OCI-LY3 (cell line): Measurements from ENCODE around the gene ARHGEF25.

Experiments
- H2AFZ ChIP-seq: fragments of 200-600, 300-600 bp; shearing (Covaris generic); 2 replicates; pipeline ENCODE4 v1.6.0; 2014; ENCODE audit warnings: antibody characterized with exemption, low read depth, low read length
- H3K27ac ChIP-seq: fragments of 200-600, 300-600 bp; sonication (generic); 2 replicates; pipeline ENCODE4 v1.5.1; 2014; ENCODE audit warnings: mild to moderate bottlenecking, low read length, moderate library complexity, mixed read lengths
- H3K27me3 ChIP-seq: fragments of 200-600, 300-600 bp; sonication (generic); 2 replicates; pipeline ENCODE4 v1.6.1; 2014; ENCODE audit warnings: low read depth, low read length, mixed read lengths
- H3K36me3 ChIP-seq: fragments of 200-600, 300-600 bp; sonication (generic); replicated peaks from 2 replicates; pipeline ENCODE3; 2014; ENCODE audit warnings: low read depth, low read length, mixed read lengths
- H3K4me1 ChIP-seq: fragments of 300-600, 200-600 bp; sonication (generic); 2 replicates; pipeline ENCODE4 v1.6.1; 2014; ENCODE audit warnings: low read length, mixed read lengths
- H3K4me2 ChIP-seq: fragments of 200-600, 300-600 bp; sonication (generic); 2 replicates; pipeline ENCODE4 v1.6.1; 2014; ENCODE audit warnings: low read length, mixed read lengths
- H3K4me3 ChIP-seq: fragments of 300-600, 200-600 bp; sonication (generic); 2 replicates; pipeline ENCODE4 v1.5.1; 2014; ENCODE audit warnings: antibody characterized with exemption, mild to moderate bottlenecking, low read length, moderate library complexity
- H3K79me2 ChIP-seq: fragments of 300-600, 200-600 bp; shearing (Covaris generic); 2 replicates; pipeline ENCODE4 v1.6.1; 2014; ENCODE audit warnings: mild to moderate bottlenecking, low read length, mixed read lengths
- H3K9ac ChIP-seq: fragments of 300-600, 200-600 bp; shearing (Covaris generic); 2 replicates; pipeline ENCODE4 v1.6.0; 2014; ENCODE audit warnings: mild to moderate bottlenecking, low read length, moderate library complexity
- H3K9me3 ChIP-seq: fragments of 200-600, 300-600 bp; shearing (Covaris generic); 2 replicates; pipeline ENCODE4 v1.6.1; 2014; ENCODE audit warnings: low read length, mixed read lengths; ENCODE audit not compliant: insufficient read depth
- H4K20me1 ChIP-seq: fragments of 200-600, 300-600 bp; sonication (generic); 2 replicates; pipeline ENCODE4 v1.6.1; 2016; ENCODE audit warnings: low read length, mixed read lengths; ENCODE audit not compliant: insufficient read depth
- CTCF ChIP-seq: fragments of 200-600, 300-600 bp; sonication (generic); IDR thresholded peaks from 2 replicates; pipeline ENCODE4 v1.5.1; 2014; ENCODE audit warnings: antibody characterized with exemption, low read length, low read depth
- EZH2phosphoT487 ChIP-seq: fragments of 200-600 bp; shearing (Covaris generic); IDR thresholded peaks from 2 replicates; pipeline ENCODE4 v1.6.1; 2018; ENCODE audit warnings: antibody characterized with exemption, mixed run types, low read depth

The ARHGEF25 gene

GRCh38 chr12:57630891-57631433 is 19.7 kb downstream of the ARHGEF25 start:
- no peaks in the 10 kb centered on the region for H3K9me3 ChIP-seq
- H2AFZ ChIP-seq = no peak overlapping the region
- H3K36me3 ChIP-seq = no peaks in the 10 kb centered on the region
- no peak overlapping the region for H3K9ac ChIP-seq
- no peak overlapping the region for H3K4me2 ChIP-seq
- TF ChIP-seq CTCF = no peak
- TF ChIP-seq EZH2phosphoT487 = no peak
- H4K20me1 ChIP-seq = no peaks in the 10 kb centered on the region
- no peaks in the 10 kb centered on the region for H3K79me2 ChIP-seq
- peaks cover 8% of the 10 kb centered on the region; the same call in 1 of the 2 replicates for H3K4me1 ChIP-seq
- H3K27me3 ChIP-seq = no peaks in the 10 kb centered on the region
- no peak overlapping the region for H3K4me3 ChIP-seq
- H3K27ac ChIP-seq = no peak overlapping the region

GRCh38 chr12:57631566-57632072 is 20.4 kb downstream of the ARHGEF25 start:
- Histone ChIP-seq H3K4me2 (peak overlapping the region; percentile 95; the same call in 1 of the 2 replicates), H3K9me3 (no peaks in the 10 kb centered on the region), H3K36me3 (no peaks in the 10 kb centered on the region), H4K20me1 (no peaks in the 10 kb centered on the region), H3K9ac (no peak overlapping the region), H3K79me2 (no peaks in the 10 kb centered on the region), H3K27me3 (no peaks in the 10 kb centered on the region), H3K27ac (no peak overlapping the region), H3K4me1 (peaks cover 8% of the 10 kb centered on the region; the same call in 1 of the 2 replicates), H3K4me3 (no peak overlapping the region), H2AFZ (no peak overlapping the region)
- TF ChIP-seq CTCF (no peak), EZH2phosphoT487 (no peak)

GRCh38 chr12:57632073-57632957 is 21.1 kb downstream of the ARHGEF25 start:
- Histone ChIP-seq H3K4me2 (peak overlapping the region; percentile 95), H3K27ac (no peak overlapping the region), H3K9me3 (no peaks in the 10 kb centered on the region), H3K36me3 (no peaks in the 10 kb centered on the region), H3K4me3 (peak overlapping the region; percentile 88), H2AFZ (peak overlapping the region; percentile 84), H3K27me3 (no peaks in the 10 kb centered on the region), H3K79me2 (no peaks in the 10 kb centered on the region), H3K9ac (peak overlapping the region; percentile 75), H4K20me1 (no peaks in the 10 kb centered on the region), H3K4me1 (peaks cover 8% of the 10 kb centered on the region; the same call in 1 of the 2 replicates)
- TF ChIP-seq CTCF (no peak), EZH2phosphoT487 (no peak)
